Osteoblast (primary cell): ENCODE measurements around the gene PGBD5. TPM values are rescaled to one million over a fixed set of nuclear protein-coding genes. Genes with fewer than 3 reads are reported as not detected.

Experiments
- DNase-seq: peaks from one replicate; pipeline ENCODE4 v3.0.0; 2011; ENCODE audit warnings: low spot score, mixed read lengths; ENCODE audit not compliant: insufficient read length; ENCODE audit errors: missing footprints
- H2AFZ ChIP-seq: 2 replicates; pipeline ENCODE4 v1.6.0; 2011; ENCODE audit warnings: mild to moderate bottlenecking, low read length
- H3K27ac ChIP-seq: 2 replicates; pipeline ENCODE4 v1.5.1; 2011; ENCODE audit warnings: mild to moderate bottlenecking, low read depth, low read length, moderate library complexity
- H3K27me3 ChIP-seq: 2 replicates; pipeline ENCODE4 v1.6.0; 2012; ENCODE audit warnings: mild to moderate bottlenecking, control low read depth, inconsistent platforms, low read length, moderate library complexity; ENCODE audit not compliant: insufficient read depth
- H3K36me3 ChIP-seq: 2 replicates; pipeline ENCODE4 v1.5.1; 2011; ENCODE audit warnings: mild to moderate bottlenecking, low read length, control low read depth, moderate library complexity; ENCODE audit not compliant: insufficient read depth
- H3K4me1 ChIP-seq: 2 replicates; pipeline ENCODE4 v1.5.1; 2011; ENCODE audit warnings: mild to moderate bottlenecking, low read length, control low read depth, moderate library complexity; ENCODE audit not compliant: insufficient read depth
- H3K4me2 ChIP-seq: 2 replicates; pipeline ENCODE4 v1.6.0; 2011; ENCODE audit warnings: mild to moderate bottlenecking, low read length; ENCODE audit not compliant: insufficient read depth
- H3K4me3 ChIP-seq: fragments of 200-600 bp; sonication (generic); 3 replicates; pipeline ENCODE4 v1.5.1; 2012; ENCODE audit warnings: mild to moderate bottlenecking, low read length, inconsistent platforms; ENCODE audit not compliant: insufficient read depth
- H3K79me2 ChIP-seq: 2 replicates; pipeline ENCODE4 v1.6.0; 2012; ENCODE audit warnings: mild to moderate bottlenecking, low read length, control low read depth, inconsistent platforms; ENCODE audit not compliant: insufficient read depth
- H3K9me3 ChIP-seq: 2 replicates; pipeline ENCODE4 v1.5.1; 2011; ENCODE audit warnings: low read depth, low read length, control low read depth
- H4K20me1 ChIP-seq: 2 replicates; pipeline ENCODE4 v1.6.0; 2012; ENCODE audit warnings: mild to moderate bottlenecking, low read length, control low read depth; ENCODE audit not compliant: insufficient read depth
- total RNA-seq: library from RNA; depleted of rRNA; stranded (reverse); fragments of >200 nt; gene quantifications from 2 replicates; pipeline ENCODE4 v1.2.3, GENCODE V29; 2012
- TF ChIP-seq, protein P1 (sequence below): IDR thresholded peaks from 2 replicates; pipeline ENCODE4 v1.5.1; 2011; ENCODE audit warnings: mild to moderate bottlenecking, low read depth, low read length, moderate library complexity; ENCODE audit errors: extremely low read depth

PGBD5 gene
- total RNA-seq, 1 donor: under 0.01 TPM

DNA sequence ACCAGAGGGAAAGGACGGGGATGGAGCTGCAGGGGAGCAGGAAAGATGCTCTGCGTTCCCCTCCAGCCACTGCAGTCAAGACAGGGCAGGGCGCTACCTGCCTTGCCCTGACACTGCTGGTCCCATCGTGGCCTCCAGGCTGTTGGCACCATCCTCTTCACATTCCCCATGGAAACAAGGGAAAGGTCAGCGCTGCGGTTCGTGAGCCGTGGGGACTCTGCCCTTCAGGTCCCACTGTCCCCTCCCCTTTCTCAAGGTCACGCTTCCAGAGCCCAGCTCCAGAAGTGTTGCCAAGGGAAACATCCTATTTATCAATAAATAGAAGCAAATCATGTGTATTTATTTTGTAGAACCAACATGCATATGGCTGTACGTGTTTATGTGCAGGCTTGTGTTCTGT is 56.0 kb downstream of the PGBD5 start:
- Histone ChIP-seq H2AFZ (no peak overlapping the region), H3K27ac (no peak overlapping the region), H3K4me2 (no peak overlapping the region), H3K4me3 (no peak overlapping the region), H3K9me3 (no peaks in the 10 kb centered on the region), H3K36me3 (no peaks in the 10 kb centered on the region), H4K20me1 (no peaks in the 10 kb centered on the region), H3K4me1 (no peaks in the 10 kb centered on the region), H3K27me3 (no peaks in the 10 kb centered on the region), H3K79me2 (no peaks in the 10 kb centered on the region)
- TF ChIP-seq, protein P1, sequence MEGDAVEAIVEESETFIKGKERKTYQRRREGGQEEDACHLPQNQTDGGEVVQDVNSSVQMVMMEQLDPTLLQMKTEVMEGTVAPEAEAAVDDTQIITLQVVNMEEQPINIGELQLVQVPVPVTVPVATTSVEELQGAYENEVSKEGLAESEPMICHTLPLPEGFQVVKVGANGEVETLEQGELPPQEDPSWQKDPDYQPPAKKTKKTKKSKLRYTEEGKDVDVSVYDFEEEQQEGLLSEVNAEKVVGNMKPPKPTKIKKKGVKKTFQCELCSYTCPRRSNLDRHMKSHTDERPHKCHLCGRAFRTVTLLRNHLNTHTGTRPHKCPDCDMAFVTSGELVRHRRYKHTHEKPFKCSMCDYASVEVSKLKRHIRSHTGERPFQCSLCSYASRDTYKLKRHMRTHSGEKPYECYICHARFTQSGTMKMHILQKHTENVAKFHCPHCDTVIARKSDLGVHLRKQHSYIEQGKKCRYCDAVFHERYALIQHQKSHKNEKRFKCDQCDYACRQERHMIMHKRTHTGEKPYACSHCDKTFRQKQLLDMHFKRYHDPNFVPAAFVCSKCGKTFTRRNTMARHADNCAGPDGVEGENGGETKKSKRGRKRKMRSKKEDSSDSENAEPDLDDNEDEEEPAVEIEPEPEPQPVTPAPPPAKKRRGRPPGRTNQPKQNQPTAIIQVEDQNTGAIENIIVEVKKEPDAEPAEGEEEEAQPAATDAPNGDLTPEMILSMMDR: no peak
- DNase-seq: no peak

DNA sequence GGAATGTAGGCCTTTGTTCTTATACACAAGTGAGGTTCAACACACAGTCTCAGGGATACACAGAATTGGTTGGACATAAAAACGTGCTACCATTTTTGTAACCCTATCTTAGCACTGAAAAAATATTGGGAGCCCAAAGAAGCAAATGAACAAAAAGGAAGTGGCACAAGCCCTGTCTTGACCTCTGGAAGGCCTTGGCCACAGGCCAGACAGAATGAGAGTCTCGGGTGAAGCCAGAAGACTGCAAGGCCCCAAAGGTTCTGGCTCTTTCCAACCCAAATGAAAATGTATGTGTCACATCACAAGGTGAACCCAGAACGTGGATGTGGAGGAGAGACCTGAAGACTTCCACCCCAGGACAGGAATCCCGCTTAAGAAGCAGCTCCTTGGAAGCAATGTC is 57.3 kb downstream of the PGBD5 start:
- Histone ChIP-seq H4K20me1 (no peaks in the 10 kb centered on the region), H3K4me3 (no peak overlapping the region), H3K79me2 (no peaks in the 10 kb centered on the region), H2AFZ (no peak overlapping the region), H3K4me1 (no peaks in the 10 kb centered on the region), H3K4me2 (no peak overlapping the region), H3K27ac (no peak overlapping the region), H3K9me3 (no peaks in the 10 kb centered on the region), H3K27me3 (no peaks in the 10 kb centered on the region), H3K36me3 (no peaks in the 10 kb centered on the region)
- DNase-seq: no peak
- TF ChIP-seq, protein P1: no peak

DNA sequence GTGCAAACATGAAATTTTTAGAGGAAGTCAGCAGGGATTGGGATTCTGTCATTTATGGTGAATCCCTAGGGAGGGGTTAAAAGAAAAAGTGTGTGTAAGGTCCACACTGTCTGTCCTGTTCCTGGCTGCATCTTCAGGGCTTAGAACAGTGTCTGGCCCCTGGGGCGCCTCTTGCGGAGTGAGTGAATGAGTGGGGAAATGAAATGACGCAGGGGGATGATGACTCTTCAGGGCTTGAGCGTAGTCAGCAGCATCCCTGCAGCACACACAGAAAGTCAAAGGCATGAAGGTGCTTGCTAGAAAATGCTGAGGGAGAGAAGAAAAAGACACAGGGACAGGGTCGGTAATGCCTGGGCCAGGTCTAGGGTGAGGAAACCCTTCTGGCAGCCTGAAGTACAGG is 57.8 kb downstream of the PGBD5 start:
- H2AFZ ChIP-seq: no peak overlapping the region
- H3K36me3 ChIP-seq: no peaks in the 10 kb centered on the region
- H3K4me2 ChIP-seq: no peak overlapping the region
- no peak overlapping the region for H3K27ac ChIP-seq
- H4K20me1 ChIP-seq: no peaks in the 10 kb centered on the region
- TF ChIP-seq, protein P1: no peak
- H3K27me3 ChIP-seq: no peaks in the 10 kb centered on the region
- no peaks in the 10 kb centered on the region for H3K79me2 ChIP-seq
- no peaks in the 10 kb centered on the region for H3K9me3 ChIP-seq
- no peak for DNase-seq
- no peaks in the 10 kb centered on the region for H3K4me1 ChIP-seq
- no peak overlapping the region for H3K4me3 ChIP-seq

DNA sequence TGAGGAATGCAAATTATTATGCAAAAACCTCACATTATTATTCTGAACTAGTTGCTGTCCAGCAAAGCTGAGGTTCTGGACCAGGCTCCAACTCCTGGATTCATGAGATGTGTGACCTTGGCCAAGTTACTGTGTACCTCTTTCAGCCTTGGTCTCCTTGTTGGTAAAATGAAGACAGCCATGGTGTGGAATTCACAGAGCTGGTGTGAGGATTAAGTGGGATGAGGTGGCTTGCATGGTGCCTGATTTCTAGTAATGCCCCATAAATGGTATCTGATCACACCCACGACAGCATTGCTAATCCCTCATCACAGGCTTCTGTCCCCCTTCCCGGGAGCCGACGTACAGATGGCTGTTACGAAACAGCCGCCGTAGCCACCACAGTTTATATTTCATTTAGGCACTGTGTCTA is 59.6 kb downstream of the PGBD5 start:
- Histone ChIP-seq H3K27ac (no peak overlapping the region), H3K27me3 (no peaks in the 10 kb centered on the region), H3K4me1 (no peaks in the 10 kb centered on the region), H3K36me3 (no peaks in the 10 kb centered on the region), H3K79me2 (no peaks in the 10 kb centered on the region), H4K20me1 (no peaks in the 10 kb centered on the region), H3K9me3 (no peaks in the 10 kb centered on the region), H2AFZ (no peak overlapping the region), H3K4me3 (no peak overlapping the region), H3K4me2 (no peak overlapping the region)
- TF ChIP-seq, protein P1: no peak
- no peak for DNase-seq
